C4-2B (cell line): ENCODE measurements around the gene KCNK7.

Experiments
- H3K27ac ChIP-seq: fragments of 450-650 bp; 2 replicates; pipeline ENCODE4 v1.5.1; 2017
- ZFX ChIP-seq: fragments of 450-650 bp; IDR thresholded peaks from 2 replicates; pipeline ENCODE4 v1.6.1; 2017
- TF ChIP-seq, protein P1 (sequence below): fragments of 450-650 bp; conservative IDR thresholded peaks from 2 replicates; pipeline ENCODE4 v1.5.1; 2017; ENCODE audit warnings: mild to moderate bottlenecking

The KCNK7 gene

DNA sequence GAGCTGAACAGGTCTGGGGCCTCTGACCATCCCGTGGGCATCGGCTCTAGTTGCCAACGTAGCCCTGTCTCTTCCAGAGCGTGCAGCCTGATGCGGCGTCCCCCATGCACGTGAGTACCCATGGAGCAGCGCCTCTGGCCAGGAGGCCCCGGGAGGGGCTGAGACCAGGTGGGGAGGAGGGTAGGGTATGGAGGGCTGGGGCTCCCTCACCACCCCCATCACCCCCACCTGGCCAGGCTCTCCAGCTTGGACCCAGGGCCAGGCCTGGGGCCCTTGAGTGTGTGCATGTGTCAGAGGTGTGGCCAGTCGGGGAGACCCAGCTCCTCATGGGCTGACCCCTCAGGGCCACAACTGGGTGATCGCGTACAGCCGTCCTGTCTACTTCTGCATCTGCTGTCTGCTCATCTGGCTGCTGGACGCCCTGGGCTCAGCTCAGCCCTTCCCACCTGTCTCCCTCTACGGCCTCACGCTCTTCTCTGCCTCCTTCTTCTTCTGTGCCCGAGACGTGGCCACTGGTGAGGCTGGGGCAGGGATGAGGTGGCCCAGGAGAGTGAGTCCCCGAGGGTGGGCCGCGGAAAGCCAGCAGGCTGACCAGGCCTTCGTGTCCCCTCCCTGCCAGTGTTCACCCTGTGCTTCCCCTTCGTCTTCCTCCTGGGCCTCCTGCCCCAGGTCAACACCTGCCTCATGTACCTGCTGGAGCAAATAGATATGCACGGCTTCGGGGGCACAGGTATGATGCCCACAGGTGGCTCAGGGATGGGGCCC is 28.4 kb upstream of the KCNK7 start:
- TF ChIP-seq ZFX, result no peak
- TF ChIP-seq, protein P1, sequence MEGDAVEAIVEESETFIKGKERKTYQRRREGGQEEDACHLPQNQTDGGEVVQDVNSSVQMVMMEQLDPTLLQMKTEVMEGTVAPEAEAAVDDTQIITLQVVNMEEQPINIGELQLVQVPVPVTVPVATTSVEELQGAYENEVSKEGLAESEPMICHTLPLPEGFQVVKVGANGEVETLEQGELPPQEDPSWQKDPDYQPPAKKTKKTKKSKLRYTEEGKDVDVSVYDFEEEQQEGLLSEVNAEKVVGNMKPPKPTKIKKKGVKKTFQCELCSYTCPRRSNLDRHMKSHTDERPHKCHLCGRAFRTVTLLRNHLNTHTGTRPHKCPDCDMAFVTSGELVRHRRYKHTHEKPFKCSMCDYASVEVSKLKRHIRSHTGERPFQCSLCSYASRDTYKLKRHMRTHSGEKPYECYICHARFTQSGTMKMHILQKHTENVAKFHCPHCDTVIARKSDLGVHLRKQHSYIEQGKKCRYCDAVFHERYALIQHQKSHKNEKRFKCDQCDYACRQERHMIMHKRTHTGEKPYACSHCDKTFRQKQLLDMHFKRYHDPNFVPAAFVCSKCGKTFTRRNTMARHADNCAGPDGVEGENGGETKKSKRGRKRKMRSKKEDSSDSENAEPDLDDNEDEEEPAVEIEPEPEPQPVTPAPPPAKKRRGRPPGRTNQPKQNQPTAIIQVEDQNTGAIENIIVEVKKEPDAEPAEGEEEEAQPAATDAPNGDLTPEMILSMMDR, result no peak
- H3K27ac ChIP-seq, result no peak overlapping the region

DNA sequence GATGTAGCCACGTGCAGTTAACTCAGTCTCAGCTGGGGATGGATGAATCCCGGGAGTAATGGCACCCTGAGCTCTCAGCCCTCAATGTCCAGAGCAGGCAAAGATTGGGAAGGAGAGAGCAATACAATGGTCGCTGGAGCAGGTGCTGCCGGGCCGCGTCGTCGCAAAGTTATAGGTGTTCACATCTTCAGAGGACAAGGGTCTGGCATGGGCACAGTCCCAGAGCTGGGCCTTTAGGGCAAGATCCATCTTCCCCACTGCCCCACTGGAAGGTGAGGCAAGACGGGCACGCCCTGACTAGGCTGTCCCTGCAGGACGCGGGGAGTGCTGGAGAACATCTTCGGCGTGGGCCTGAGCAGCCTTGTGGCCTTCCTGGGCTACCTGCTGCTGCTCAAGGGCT is 27.6 kb upstream of the KCNK7 start:
- TF ChIP-seq, protein P1, result no peak
- no peak for TF ChIP-seq ZFX
- H3K27ac ChIP-seq, result no peak overlapping the region

DNA sequence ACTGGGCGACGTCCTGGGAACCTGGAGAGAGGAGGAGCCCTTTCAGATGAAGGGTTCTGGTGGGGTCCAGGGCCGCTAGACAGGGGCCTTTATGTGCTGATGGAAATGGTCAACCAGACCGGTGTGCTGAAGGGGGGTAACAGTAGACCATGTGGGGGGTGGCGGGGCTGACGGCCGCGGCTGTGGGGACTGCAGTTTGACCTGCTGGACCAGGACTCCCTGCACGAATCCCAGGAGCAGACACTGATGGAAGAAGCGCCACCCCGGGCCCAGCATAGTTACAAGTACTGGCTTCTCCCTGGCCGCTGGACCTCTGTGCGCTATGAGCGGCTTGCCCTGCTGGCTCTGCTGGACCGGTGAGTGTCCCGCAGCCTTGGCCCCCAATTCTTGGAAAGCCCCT is 26.4 kb upstream of the KCNK7 start:
- H3K27ac ChIP-seq, result no peak overlapping the region
- TF ChIP-seq ZFX, result no peak
- TF ChIP-seq, protein P1, result no peak

DNA sequence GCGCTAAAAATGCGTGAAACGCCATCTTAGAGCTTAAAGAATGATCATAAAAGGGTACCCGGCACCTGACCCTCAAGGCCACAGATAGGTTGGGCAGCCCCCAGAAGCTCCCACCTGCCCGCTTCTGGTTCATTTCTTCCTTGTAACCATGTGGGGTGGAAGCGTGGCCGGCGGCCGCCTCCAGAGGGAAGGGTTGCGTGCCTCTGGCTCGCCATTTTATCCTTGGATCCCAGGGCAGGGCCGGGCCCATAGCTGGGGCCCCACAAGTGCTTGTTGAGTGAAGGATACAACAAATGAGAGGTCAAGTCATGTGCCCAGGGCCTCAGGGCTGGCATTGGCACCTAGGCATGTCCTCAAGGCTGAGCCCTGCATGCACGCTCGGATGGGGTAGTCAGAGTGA is 25.9 kb upstream of the KCNK7 start:
- H3K27ac ChIP-seq, result no peak overlapping the region
- TF ChIP-seq, protein P1, result no peak
- TF ChIP-seq ZFX, result no peak

DNA sequence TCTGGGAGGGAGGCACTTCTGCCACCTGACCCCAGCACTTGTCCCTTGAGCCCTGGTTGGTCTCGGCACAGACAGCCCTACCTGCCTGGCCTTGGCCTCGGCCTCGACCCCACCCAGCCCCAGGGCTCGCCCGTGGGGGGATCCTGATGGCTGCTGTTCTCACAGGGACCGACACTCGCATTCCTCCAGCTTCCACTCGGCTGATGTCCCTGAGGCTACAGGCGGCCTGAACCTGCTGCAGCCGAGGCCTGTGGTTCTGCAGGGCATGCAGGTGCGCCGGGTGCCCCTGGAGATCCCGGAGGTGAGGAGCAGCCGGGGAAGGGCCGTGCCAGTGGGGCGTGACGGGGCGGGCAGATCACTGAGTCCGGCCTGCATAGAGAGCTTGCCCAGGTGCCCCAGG is 25.1 kb upstream of the KCNK7 start:
- no peak for TF ChIP-seq ZFX
- TF ChIP-seq, protein P1, result no peak
- H3K27ac ChIP-seq, result no peak overlapping the region

DNA sequence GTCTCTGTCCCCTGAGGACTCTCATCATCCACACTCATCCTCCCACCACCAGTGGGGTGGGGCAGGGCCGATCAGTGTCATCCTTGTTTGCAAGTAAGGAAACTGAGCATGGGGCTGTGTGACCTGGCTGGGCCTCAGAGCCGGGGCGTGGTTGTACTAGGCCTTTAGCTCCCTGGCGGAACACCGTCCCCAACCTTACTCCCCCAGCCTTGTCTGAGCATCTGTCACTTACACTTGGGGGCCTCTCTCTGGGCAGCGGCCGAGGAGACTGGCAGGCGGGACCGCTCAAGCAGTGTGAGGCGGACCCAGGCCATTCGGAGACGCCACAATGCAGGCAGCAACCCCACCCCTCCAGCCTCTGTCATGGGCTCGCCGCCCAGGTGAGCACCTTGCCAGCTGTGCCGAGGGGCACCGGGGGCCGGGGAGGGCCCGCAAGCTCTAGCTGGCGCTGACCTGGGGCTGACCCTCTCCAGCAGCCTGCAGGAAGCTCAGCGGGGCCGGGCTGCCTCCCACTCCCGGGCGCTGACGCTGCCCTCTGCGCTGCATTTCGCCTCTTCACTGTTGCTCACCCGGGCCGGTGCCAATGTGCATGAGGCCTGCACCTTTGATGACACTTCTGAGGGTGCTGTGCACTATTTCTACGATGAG is 23.8 kb upstream of the KCNK7 start:
- TF ChIP-seq, protein P1, result no peak
- no peak for TF ChIP-seq ZFX
- H3K27ac ChIP-seq, result no peak overlapping the region

DNA sequence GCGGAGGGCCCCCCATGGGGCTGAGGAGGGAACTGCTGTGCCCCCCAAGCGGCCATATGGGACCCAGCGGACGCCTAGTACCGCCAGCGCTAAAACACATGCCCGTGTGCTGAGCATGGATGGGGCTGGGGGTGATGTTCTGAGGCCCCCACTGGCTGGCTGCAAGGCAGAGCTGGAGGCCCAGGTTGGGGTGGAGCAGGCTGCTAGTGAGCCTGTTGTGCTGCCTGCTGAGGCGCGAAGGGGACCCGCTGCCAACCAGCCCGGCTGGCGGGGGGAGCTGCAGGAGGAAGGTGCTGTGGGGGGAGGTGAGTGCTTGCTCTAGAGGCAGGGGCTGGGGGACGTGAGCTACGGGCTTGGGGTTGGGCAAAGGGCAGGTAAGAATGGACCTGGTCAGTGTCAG is 23.2 kb upstream of the KCNK7 start:
- TF ChIP-seq, protein P1, result no peak
- no peak for TF ChIP-seq ZFX
- no peak overlapping the region for H3K27ac ChIP-seq
